ENCODE measurements around the gene STAG1. TPM values are rescaled to one million over a fixed set of nuclear protein-coding genes. Genes with fewer than 3 reads are reported as not detected.

Gene STAG1
- total and polyA plus RNA-seq, 2 experiments from 2014 or later, result 9.0 to 21.9 TPM

- ATAC-seq (no peak), DNase-seq (ENCODE audit: low spot score) (no peak)
- no peaks in the 10 kb centered on the region for H3K79me2 ChIP-seq (replicated peaks; ENCODE audit: insufficient read depth)
- no peak overlapping the region for H3K4me2 ChIP-seq
- no peaks in the 10 kb centered on the region for H4K20me1 ChIP-seq (replicated peaks; ENCODE audit: insufficient read depth)
- H3K27ac ChIP-seq (ENCODE audit: low read depth), result no peak overlapping the region
- H3K27me3 Mint-ChIP-seq (ENCODE audit: insufficient read depth, low read depth, poor library complexity), result no peaks in the 10 kb centered on the region
- peaks cover 38% of the 10 kb centered on the region for H3K36me3 Mint-ChIP-seq (ENCODE audit: low read depth)
- TF ChIP-seq EZH2 (IDR thresholded peaks at IDR 0.05; ENCODE audit: low read depth, unreplicated experiment), result no peak
- no peaks in the 10 kb centered on the region for H3K4me1 Mint-ChIP-seq
- H3K9me3 Mint-ChIP-seq, result peaks cover 15% of the 10 kb centered on the region
- peaks cover 7% of the 10 kb centered on the region; the same call in 1 of the 2 replicates for H3K36me3 ChIP-seq (ENCODE audit: insufficient read depth)
- H2AFZ ChIP-seq, result no peak overlapping the region
- no peak overlapping the region for H3K4me3 ChIP-seq
- no peaks in the 10 kb centered on the region for H3K4me1 ChIP-seq (ENCODE audit: insufficient read depth)
- 0 out of 2 replicates have a peak, but pooled peaks cover 8% of the 10 kb centered on the region for H3K9me2 ChIP-seq (ENCODE audit: insufficient read depth)
- H3F3A ChIP-seq (replicated peaks; ENCODE audit: low read depth), result no peaks in the 10 kb centered on the region
- H3K27ac Mint-ChIP-seq, result no peak overlapping the region
- H3K4me3 Mint-ChIP-seq, result no peak overlapping the region
- H3K27me3 ChIP-seq (ENCODE audit: insufficient read depth), result no peaks in the 10 kb centered on the region
These were observed 257.0 kb downstream of the STAG1 start for GRCh38 chr3:136495213-136495612.

DNA sequence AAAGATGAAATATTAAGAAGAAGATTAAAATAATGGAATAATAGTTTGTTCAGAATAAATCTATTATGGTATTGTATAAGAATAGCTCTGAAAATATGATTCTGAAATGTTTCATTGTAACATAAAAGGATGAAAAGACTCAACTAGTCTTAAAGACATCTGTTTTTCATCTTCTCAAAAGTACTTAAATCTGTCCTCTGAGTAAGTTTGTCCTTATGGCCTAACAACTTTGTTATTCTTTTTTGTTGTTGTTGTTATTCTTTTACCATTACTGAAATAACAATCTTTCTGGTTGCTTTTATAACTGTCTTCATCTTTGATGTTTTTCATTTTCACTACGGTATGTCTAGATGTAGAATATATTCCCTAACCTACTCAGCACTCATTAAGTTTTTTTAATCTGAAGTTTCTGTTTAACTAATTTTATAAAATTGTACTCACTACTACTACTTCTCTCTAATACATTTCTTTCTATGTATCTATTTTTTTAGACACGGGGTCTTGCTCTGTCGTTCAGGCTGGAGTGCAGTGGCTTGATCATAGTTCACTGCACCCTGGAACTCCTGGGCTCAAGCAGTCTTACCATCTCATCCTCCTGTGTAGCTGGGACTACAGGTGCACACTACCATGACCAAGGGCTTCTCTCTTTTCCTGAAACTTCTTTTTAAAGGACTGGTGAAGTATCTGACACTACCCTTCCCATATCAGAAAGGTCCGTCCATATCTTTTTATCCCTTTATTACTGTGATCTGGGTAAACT lies 261.4 kb downstream of the STAG1 start:
- no peaks in the 10 kb centered on the region for H3K79me2 ChIP-seq (replicated peaks; ENCODE audit: insufficient read depth)
- no peak overlapping the region for H3K27ac ChIP-seq (ENCODE audit: low read depth)
- H3K9me3 Mint-ChIP-seq, result peaks cover 15% of the 10 kb centered on the region
- peaks cover 2% of the 10 kb centered on the region for H3K27me3 Mint-ChIP-seq (ENCODE audit: insufficient read depth, low read depth, poor library complexity)
- H3K4me1 ChIP-seq (ENCODE audit: insufficient read depth), result no peaks in the 10 kb centered on the region
- no peaks in the 10 kb centered on the region for H4K20me1 ChIP-seq (replicated peaks; ENCODE audit: insufficient read depth)
- H3K36me3 ChIP-seq (ENCODE audit: insufficient read depth), result peaks cover 12% of the 10 kb centered on the region; the same call in 1 of the 2 replicates
- no peaks in the 10 kb centered on the region for H3K27me3 ChIP-seq (ENCODE audit: insufficient read depth)
- ATAC-seq, result no peak
- no peak overlapping the region for H3K4me3 Mint-ChIP-seq
- no peak overlapping the region for H3K4me3 ChIP-seq
- no peak overlapping the region for H3K4me2 ChIP-seq
- H2AFZ ChIP-seq, result no peak overlapping the region
- no peak overlapping the region for H3K27ac Mint-ChIP-seq
- H3K36me3 Mint-ChIP-seq (ENCODE audit: low read depth), result peaks cover 54% of the 10 kb centered on the region
- H3K4me1 Mint-ChIP-seq, result no peaks in the 10 kb centered on the region
- DNase-seq (ENCODE audit: low spot score), result no peak
- H3K9me2 ChIP-seq (ENCODE audit: insufficient read depth), result 0 out of 2 replicates have a peak, but pooled peaks cover 8% of the 10 kb centered on the region
- no peaks in the 10 kb centered on the region for H3F3A ChIP-seq (replicated peaks; ENCODE audit: low read depth)
- TF ChIP-seq, protein P1, sequence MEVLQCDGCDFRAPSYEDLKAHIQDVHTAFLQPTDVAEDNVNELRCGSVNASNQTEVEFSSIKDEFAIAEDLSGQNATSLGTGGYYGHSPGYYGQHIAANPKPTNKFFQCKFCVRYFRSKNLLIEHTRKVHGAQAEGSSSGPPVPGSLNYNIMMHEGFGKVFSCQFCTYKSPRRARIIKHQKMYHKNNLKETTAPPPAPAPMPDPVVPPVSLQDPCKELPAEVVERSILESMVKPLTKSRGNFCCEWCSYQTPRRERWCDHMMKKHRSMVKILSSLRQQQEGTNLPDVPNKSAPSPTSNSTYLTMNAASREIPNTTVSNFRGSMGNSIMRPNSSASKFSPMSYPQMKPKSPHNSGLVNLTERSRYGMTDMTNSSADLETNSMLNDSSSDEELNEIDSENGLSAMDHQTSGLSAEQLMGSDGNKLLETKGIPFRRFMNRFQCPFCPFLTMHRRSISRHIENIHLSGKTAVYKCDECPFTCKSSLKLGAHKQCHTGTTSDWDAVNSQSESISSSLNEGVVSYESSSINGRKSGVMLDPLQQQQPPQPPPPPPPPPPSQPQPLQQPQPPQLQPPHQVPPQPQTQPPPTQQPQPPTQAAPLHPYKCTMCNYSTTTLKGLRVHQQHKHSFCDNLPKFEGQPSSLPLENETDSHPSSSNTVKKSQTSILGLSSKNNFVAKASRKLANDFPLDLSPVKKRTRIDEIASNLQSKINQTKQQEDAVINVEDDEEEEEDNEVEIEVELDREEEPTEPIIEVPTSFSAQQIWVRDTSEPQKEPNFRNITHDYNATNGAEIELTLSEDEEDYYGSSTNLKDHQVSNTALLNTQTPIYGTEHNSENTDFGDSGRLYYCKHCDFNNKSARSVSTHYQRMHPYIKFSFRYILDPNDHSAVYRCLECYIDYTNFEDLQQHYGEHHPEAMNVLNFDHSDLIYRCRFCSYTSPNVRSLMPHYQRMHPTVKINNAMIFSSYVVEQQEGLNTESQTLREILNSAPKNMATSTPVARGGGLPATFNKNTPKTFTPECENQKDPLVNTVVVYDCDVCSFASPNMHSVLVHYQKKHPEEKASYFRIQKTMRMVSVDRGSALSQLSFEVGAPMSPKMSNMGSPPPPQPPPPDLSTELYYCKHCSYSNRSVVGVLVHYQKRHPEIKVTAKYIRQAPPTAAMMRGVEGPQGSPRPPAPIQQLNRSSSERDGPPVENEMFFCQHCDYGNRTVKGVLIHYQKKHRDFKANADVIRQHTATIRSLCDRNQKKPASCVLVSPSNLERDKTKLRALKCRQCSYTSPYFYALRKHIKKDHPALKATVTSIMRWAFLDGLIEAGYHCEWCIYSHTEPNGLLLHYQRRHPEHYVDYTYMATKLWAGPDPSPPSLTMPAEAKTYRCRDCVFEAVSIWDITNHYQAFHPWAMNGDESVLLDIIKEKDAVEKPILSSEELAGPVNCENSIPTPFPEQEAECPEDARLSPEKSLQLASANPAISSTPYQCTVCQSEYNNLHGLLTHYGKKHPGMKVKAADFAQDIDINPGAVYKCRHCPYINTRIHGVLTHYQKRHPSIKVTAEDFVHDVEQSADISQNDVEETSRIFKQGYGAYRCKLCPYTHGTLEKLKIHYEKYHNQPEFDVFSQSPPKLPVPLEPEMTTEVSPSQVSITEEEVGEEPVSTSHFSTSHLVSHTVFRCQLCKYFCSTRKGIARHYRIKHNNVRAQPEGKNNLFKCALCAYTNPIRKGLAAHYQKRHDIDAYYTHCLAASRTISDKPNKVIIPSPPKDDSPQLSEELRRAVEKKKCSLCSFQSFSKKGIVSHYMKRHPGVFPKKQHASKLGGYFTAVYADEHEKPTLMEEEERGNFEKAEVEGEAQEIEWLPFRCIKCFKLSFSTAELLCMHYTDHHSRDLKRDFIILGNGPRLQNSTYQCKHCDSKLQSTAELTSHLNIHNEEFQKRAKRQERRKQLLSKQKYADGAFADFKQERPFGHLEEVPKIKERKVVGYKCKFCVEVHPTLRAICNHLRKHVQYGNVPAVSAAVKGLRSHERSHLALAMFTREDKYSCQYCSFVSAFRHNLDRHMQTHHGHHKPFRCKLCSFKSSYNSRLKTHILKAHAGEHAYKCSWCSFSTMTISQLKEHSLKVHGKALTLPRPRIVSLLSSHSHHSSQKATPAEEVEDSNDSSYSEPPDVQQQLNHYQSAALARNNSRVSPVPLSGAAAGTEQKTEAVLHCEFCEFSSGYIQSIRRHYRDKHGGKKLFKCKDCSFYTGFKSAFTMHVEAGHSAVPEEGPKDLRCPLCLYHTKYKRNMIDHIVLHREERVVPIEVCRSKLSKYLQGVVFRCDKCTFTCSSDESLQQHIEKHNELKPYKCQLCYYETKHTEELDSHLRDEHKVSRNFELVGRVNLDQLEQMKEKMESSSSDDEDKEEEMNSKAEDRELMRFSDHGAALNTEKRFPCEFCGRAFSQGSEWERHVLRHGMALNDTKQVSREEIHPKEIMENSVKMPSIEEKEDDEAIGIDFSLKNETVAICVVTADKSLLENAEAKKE (CRISPR knock-in tag; IDR thresholded peaks at IDR 0.05), result no peak
- TF ChIP-seq CTCF (conservative IDR thresholded peaks at IDR 0.05; ENCODE audit: low read depth in 2 of 2), result no peak
- no peak for TF ChIP-seq EZH2phosphoT487 (IDR thresholded peaks at IDR 0.05; ENCODE audit: unreplicated experiment)
- TF ChIP-seq REST (IDR thresholded peaks at IDR 0.05; ENCODE audit: unreplicated experiment), result no peak
- no peak for TF ChIP-seq STAT1 (IDR thresholded peaks at IDR 0.05; ENCODE audit: unreplicated experiment)
- TF ChIP-seq CREB1 (CRISPR knock-in tag; IDR thresholded peaks at IDR 0.05; ENCODE audit: low read depth), result no peak
